Mammary epithelial cell (primary cell): ENCODE measurements around the gene MTCH1.

Experiments
- CTCF ChIP-seq, 2 donors: IDR thresholded peaks in 1 of 2; conservative IDR thresholded peaks in 1 of 2; 2 replicates each; pipeline ENCODE4 v1.5.1; 2011 to 2012; ENCODE audit warnings: inconsistent platforms in 2 of 2, low read length in 2 of 2, mild to moderate bottlenecking in 2 of 2, control low read depth in 1 of 2, low read depth in 1 of 2; ENCODE audit not compliant: insufficient read depth in 1 of 2; ENCODE audit errors: extremely low read depth in 1 of 2
- EZH2 ChIP-seq: IDR thresholded peaks from 2 replicates; pipeline ENCODE4 v1.6.1; 2012; ENCODE audit warnings: low read length, inconsistent platforms, borderline replicate concordance

DNA sequence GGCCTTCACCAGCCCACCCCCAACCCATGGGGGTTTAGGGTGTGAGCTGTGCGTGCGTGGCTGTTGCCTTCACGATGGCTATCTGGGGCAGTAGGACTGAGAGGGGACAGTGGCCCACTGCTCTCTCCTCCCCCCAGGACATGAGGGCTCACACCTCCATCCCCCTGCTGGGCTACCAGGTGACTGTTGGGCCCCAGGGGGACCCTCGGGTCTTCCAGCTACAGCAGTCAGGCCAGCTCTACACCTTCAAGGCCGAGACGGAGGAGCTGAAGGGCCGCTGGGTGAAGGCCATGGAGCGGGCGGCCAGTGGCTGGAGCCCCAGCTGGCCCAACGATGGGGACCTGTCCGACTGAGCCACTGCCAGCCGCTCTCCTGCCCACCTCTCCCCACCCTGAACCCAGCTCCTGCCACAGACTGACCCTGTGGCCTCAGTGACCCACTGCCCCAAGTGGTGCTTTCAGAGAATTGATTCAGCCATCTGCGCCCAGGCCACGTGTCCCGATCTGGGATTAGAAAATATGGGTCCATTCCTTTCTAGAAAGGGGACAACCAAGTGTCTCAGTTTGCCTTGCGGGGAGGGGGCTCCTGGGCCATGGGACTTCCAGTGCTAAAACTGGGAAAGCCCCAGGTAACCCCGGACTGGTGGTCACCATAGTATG is 41.9 kb upstream of the MTCH1 start:
- TF ChIP-seq EZH2 (no peak), CTCF (conservative IDR thresholded peaks at IDR 0.05 in 1 of 2, IDR thresholded peaks at IDR 0.05 in 1 of 2; ENCODE audit: extremely low read depth in 1 of 2, insufficient read depth in 1 of 2, low read depth in 1 of 2, low read length in 2 of 2) (no peak)
